ENCODE data around the gene ANKS6.

The ANKS6 gene

GRCh38 chr9:98780059-98780749 lies 16.2 kb downstream of the ANKS6 start:
- Histone ChIP-seq H4K20me1 (ENCODE audit: insufficient read depth, low read length) (no peaks in the 10 kb centered on the region), H3K9me3 (ENCODE audit: insufficient read depth, low read length, severe bottlenecking) (no peaks in the 10 kb centered on the region), H3K27me3 (ENCODE audit: insufficient read depth, low read length, poor library complexity) (no peaks in the 10 kb centered on the region), H3K4me2 (ENCODE audit: insufficient read depth, low read length) (no peak overlapping the region), H3K27ac (ENCODE audit: low read length) (no peak overlapping the region), H3K4me1 (ENCODE audit: insufficient read depth, low read length) (no peaks in the 10 kb centered on the region), H3K4me3 (ENCODE audit: low read depth in 1 of 2, low read length in 2 of 2) (no peak overlapping the region), H2AFZ (ENCODE audit: low read depth, low read length) (no peak overlapping the region), H3K36me3 (ENCODE audit: insufficient read depth, low read length) (no peaks in the 10 kb centered on the region), H3K79me2 (ENCODE audit: insufficient read depth, low read length) (no peaks in the 10 kb centered on the region), H3K9ac (ENCODE audit: low read depth, low read length) (no peak overlapping the region)
- DNase-seq (no peak), ATAC-seq (ENCODE audit: insufficient read depth, low read depth) (no peak)
- no peak for TF ChIP-seq EZH2 (IDR thresholded peaks at IDR 0.05; ENCODE audit: borderline replicate concordance, low read depth, low read length, severe bottlenecking)
- TF ChIP-seq CTCF (IDR thresholded peaks at IDR 0.05; ENCODE audit: borderline replicate concordance, extremely low read depth, low read length, poor library complexity, severe bottlenecking): no peak

GRCh38 chr9:98778711-98779530 lies 17.4 kb downstream of the ANKS6 start:
- TF ChIP-seq CTCF (IDR thresholded peaks at IDR 0.05; ENCODE audit: borderline replicate concordance, extremely low read depth, low read length, poor library complexity, severe bottlenecking) (no peak), EZH2 (IDR thresholded peaks at IDR 0.05; ENCODE audit: borderline replicate concordance, low read depth, low read length, severe bottlenecking) (no peak)
- H4K20me1 ChIP-seq (ENCODE audit: insufficient read depth, low read length): no peaks in the 10 kb centered on the region
- DNase-seq (no peak), ATAC-seq (ENCODE audit: insufficient read depth, low read depth) (no peak)
- no peaks in the 10 kb centered on the region for H3K79me2 ChIP-seq (ENCODE audit: insufficient read depth, low read length)
- H3K4me1 ChIP-seq (ENCODE audit: insufficient read depth, low read length): no peaks in the 10 kb centered on the region
- H3K4me3 ChIP-seq (ENCODE audit: low read depth in 1 of 2, low read length in 2 of 2): no peak overlapping the region
- H3K27me3 ChIP-seq (ENCODE audit: insufficient read depth, low read length, poor library complexity): no peaks in the 10 kb centered on the region
- no peaks in the 10 kb centered on the region for H3K9me3 ChIP-seq (ENCODE audit: insufficient read depth, low read length, severe bottlenecking)
- H3K27ac ChIP-seq (ENCODE audit: low read length): no peak overlapping the region
- no peaks in the 10 kb centered on the region for H3K36me3 ChIP-seq (ENCODE audit: insufficient read depth, low read length)
- no peak overlapping the region for H3K9ac ChIP-seq (ENCODE audit: low read depth, low read length)
- H2AFZ ChIP-seq (ENCODE audit: low read depth, low read length): no peak overlapping the region
- no peak overlapping the region for H3K4me2 ChIP-seq (ENCODE audit: insufficient read depth, low read length)

- H3K4me2 ChIP-seq (ENCODE audit: insufficient read depth, low read length): no peak overlapping the region
- no peak overlapping the region for H2AFZ ChIP-seq (ENCODE audit: low read depth, low read length)
- no peaks in the 10 kb centered on the region for H3K9me3 ChIP-seq (ENCODE audit: insufficient read depth, low read length, severe bottlenecking)
- no peaks in the 10 kb centered on the region for H3K4me1 ChIP-seq (ENCODE audit: insufficient read depth, low read length)
- DNase-seq (no peak), ATAC-seq (ENCODE audit: insufficient read depth, low read depth) (no peak)
- H3K79me2 ChIP-seq (ENCODE audit: insufficient read depth, low read length): no peaks in the 10 kb centered on the region
- H3K4me3 ChIP-seq (ENCODE audit: low read depth in 1 of 2, low read length in 2 of 2): no peak overlapping the region
- H3K36me3 ChIP-seq (ENCODE audit: insufficient read depth, low read length): no peaks in the 10 kb centered on the region
- no peak for TF ChIP-seq EZH2 (IDR thresholded peaks at IDR 0.05; ENCODE audit: borderline replicate concordance, low read depth, low read length, severe bottlenecking)
- TF ChIP-seq CTCF (IDR thresholded peaks at IDR 0.05; ENCODE audit: borderline replicate concordance, extremely low read depth, low read length, poor library complexity, severe bottlenecking): no peak
- no peak overlapping the region for H3K27ac ChIP-seq (ENCODE audit: low read length)
- H4K20me1 ChIP-seq (ENCODE audit: insufficient read depth, low read length): no peaks in the 10 kb centered on the region
- H3K27me3 ChIP-seq (ENCODE audit: insufficient read depth, low read length, poor library complexity): no peaks in the 10 kb centered on the region
- H3K9ac ChIP-seq (ENCODE audit: low read depth, low read length): no peak overlapping the region
These were observed 18.1 kb downstream of the ANKS6 start for GRCh38 chr9:98778251-98778650.

Measured in DND-41 (cell line).